SK-N-SH (cell line): ENCODE results near the gene MYH10.

ENCODE experiments used
- ELF1 ChIP-seq: IDR thresholded peaks from 2 replicates; pipeline ENCODE4 v1.4.0; 2012
- EP300 ChIP-seq, 2 experiments: IDR thresholded peaks; 2 replicates each; pipeline versions ENCODE4 v1.4.0 to v1.6.1; 2012; ENCODE audit warnings: borderline replicate concordance in 1 of 2, low read depth in 1 of 2, low read length in 1 of 2
- GATA2 ChIP-seq: sonication (generic); formaldehyde crosslinking; IDR thresholded peaks from 2 replicates; pipeline ENCODE4 v1.5.0; 2020; ENCODE audit warnings: mild to moderate bottlenecking, missing genetic modification reagents
- MAX ChIP-seq: IDR thresholded peaks from 2 replicates; pipeline ENCODE4 v1.4.0; 2012; ENCODE audit warnings: low read depth
- RCOR1 ChIP-seq: fragments of 150-350 bp; IDR thresholded peaks from 2 replicates; pipeline ENCODE4 v1.6.1; 2017; ENCODE audit warnings: antibody characterized with exemption, low read length
- SMC3 ChIP-seq: IDR thresholded peaks from 2 replicates; pipeline ENCODE4 v1.6.1; 2012; ENCODE audit warnings: low read depth, low read length, improper control_type of control experiment
- TAF1 ChIP-seq: IDR thresholded peaks from 2 replicates; pipeline ENCODE4 v1.6.1; 2012; ENCODE audit warnings: low read depth, mild to moderate bottlenecking, low read length, moderate library complexity, borderline replicate concordance

GRCh38 chr17:8574687-8575086 lies 55.8 kb downstream of the MYH10 start:
- TF ChIP-seq SMC3 (no peak), MAX (no peak), RCOR1 (no peak), GATA2 (no peak), TAF1 (no peak), EP300 (IDR thresholded peaks at IDR 0.05; ENCODE audit: borderline replicate concordance in 1 of 2, low read depth in 1 of 2, low read length in 1 of 2) (no peak), ELF1 (no peak)
